GM18511 (cell line): ENCODE data around the gene HCRTR1.

ENCODE experiments used
- ATAC-seq: cut with Tn5 transposase; IDR thresholded peaks from one replicate; pipeline ENCODE4 v1.9.1; 2021; ENCODE audit warnings: mild to moderate bottlenecking, moderate library complexity; ENCODE audit not compliant: unreplicated experiment

The HCRTR1 gene

DNA sequence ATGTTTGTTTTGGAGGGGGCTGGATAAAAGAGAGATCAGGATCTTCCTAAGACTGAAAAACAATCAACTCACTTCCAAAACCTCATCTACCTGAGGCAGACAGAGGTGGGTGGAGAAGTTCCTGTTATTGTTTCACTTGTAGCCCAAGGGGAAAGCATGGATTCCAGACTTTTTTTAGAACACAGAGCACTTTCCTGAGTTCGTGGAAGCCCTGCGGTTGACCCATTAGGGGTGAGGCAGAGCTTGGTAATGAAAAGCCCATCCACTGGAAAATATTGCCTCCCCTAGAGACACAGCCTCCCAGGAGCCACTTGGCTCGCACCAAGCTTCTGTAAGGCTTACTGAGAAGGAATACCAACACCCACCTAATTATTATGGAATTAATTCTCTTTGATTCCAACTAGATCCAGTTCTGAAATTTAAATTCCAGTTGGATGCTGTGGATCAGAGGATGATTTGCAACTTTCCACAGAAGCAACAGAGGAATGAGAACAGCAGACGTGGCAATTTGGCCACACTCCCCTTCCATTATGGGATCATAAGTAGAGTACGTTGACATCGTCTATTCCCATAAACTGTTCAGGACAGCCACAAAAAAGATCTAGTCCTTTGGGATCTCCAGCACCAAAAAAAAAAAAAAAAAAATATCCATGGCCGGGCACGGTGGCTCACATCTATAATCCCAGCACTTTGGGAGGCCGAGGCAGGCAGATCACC lies 31.3 kb downstream of the HCRTR1 start:
- ATAC-seq: no peak

DNA sequence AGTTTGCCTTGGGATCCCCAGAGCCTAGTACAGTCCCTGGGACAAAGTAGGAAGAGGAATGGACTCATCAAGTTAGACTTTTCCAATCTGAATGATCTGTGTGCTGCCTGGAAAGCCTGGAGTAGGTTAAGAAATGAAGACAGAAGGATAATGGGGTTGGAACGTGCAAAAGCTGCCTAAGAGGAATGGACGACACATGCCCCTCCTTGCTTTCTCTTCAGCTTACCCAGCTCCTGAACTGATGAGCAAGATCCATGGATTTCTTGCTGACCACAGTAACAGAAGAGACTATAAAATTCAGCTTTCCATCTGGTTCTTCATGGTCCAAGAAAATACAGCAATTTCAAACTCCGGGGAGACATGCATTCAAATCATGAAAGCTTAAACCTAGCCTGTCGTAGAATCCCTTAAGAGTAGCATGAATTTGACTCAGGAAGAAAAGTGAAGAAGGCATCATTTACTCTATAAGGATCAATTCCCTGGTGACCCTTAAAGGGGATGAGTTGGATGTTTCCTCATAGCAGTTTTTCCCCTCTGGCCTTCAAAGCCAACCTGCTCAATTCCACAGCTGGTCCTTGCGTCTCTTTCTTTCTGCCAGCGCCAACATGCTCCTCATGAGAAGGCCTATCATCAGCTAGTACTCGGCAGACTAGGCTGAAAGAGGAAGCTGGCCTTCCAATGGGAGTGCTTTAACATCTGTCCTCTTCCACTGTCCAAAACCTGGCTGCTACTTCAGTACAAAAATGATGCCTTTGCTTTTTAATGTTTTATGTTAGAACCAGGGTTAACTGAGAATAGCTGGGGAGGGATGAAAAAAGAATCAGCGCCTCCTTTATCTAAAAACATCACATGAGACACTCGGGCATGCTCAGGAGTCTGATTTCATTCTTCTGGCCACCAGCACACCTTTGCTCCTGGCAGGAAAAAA lies 32.9 kb downstream of the HCRTR1 start:
- ATAC-seq: no peak

DNA sequence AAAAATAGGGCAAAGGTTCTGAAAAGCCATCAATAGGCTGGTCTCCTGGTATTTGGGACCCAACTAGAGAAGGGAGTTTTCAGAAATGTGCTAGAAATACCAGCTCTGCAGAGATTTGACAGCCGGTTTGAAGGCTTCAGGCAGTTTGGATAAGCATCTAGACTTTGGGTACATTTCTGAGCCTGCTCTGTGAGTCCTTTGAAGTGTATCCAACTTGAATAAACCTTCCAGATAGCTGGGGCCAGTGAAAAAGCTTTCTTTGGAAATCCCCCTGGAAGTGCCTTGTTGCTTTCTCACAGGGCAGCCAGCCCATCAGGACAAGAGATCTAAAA lies 33.6 kb downstream of the HCRTR1 start:
- no peak for ATAC-seq

DNA sequence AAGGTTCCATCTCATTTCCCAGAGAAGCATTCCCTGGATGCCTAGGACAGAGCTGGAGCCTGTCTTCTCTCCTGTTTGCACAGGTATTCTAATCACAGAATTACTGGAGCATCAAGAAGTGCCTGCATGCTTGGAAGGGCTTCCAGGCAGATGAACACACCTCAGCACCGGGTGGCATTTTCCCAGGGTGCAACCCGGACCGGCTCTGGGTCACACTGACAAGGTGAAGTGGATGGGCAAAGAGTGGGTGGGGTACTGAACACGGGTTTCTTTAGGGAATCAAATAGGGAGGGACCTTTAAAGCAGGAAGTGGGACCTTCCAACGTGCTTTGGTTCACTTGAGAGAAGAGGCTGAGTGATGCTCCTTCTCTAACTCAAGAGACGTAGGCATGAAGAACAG lies 34.3 kb downstream of the HCRTR1 start:
- no peak for ATAC-seq

DNA sequence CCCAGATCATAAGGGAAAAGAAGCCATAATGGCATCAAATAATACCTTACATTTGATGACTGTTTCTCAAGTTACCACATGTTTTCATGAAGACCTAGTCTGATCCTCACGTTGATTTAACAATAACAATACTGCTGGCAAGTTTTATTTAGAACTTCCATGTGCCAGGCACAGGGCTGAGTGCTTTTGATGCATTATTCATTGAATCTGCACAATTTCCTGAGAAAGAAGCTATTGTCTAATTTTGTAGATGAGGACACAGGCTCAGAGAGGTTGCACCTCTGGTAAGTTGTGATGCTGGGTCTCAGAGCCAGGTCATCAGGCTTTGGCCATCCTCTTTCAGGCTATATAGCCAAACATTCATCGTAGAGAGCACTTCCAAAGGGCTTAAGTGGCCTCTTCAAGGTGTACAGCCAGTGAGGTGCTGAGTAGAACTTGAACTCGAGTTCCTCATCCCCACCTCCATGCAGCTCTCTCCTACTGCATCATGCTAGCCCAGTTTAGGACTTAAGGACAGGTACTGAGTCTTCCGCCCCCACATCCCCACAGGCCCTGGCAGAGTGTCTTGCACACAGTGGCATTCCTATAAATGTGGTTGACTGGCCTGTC lies 35.5 kb downstream of the HCRTR1 start:
- ATAC-seq: no peak

DNA sequence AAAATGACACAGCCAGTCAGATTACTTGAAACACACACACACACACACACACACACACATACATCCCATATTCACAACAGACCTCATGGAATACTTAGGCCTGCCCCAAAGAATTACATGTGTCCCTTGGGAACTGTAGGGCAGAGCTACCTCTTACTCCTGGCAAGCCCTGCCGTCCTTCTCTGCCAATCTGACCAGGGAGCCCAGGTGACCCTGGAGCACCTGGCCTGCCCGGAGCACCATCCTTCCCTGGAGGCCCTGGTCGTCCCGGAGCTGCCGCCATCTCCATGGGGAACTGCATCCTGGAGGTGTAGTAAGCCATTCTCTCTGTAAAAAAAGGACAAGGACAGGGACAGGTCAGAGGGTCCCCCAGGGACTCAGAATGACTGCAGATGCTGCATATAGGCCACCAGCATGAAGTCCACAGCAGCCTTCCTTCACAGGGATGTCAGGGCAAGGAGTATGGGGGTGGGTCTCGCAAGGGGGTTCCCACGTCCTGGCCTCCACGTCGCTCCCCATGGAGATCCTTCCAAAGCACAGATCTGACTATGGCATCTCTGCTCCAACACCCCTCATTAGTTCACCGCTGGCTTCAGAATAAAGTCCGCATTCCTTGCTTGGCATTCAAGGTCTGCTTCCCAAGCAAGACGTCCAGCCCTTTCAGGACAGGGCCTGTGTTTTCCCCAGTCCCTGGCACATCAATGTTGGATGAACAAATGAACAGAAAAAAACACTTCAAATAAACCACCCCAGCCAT lies 36.4 kb downstream of the HCRTR1 start:
- ATAC-seq: no peak

DNA sequence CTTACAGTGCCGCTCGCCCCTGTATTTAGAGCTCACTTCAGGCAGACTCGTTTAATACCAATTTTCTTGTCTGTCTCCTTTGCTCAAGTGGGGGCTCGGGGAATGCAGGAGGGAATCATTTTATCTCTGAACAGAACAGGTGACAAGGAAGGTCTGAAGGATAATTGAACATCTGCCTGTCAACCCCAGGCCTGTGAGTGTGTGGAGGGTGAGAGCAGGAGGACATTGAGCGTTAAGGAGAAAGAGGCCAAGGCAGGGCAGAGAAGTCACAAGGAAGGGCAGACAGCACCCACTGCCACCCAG lies 36.9 kb downstream of the HCRTR1 start:
- ATAC-seq: no peak

DNA sequence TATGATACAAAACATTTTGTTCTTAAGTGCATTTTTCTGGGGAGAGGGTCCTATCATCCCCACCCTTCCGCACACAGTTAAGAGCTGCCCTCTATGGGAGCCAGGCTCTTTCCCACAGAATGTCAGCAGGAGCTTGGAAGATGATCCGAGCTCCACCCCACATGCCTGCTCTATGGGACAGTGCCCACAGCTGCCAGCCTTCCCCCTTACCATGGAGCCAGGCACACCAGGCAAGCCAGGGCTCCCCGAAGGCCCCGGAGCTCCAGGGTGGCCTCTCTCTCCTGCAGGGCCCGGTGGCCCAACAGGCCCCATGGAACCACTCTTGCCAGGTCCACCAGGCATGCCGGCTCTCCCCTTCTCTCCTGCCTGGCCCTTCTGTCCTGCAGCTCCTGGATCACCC lies 37.6 kb downstream of the HCRTR1 start:
- no peak for ATAC-seq

DNA sequence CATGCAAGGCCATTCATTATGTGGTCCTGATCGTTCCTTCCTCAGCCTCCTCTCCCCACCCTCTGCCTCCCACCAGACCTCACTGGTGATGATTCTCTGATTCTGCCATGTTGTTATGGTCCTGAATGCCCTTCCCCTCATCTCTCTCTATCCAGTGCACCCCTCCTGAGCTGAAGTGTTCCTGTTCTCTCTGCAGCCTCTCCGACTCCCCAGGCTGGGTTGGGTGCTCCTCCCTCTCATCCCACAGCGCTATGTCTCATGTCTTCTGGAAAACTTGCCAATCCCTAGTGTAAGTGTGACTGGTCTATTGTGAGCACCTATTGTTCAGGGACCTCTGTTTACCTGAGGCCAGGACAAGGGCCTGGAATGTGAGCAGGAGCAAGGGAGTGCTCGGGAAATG lies 38.3 kb downstream of the HCRTR1 start:
- ATAC-seq: no peak

DNA sequence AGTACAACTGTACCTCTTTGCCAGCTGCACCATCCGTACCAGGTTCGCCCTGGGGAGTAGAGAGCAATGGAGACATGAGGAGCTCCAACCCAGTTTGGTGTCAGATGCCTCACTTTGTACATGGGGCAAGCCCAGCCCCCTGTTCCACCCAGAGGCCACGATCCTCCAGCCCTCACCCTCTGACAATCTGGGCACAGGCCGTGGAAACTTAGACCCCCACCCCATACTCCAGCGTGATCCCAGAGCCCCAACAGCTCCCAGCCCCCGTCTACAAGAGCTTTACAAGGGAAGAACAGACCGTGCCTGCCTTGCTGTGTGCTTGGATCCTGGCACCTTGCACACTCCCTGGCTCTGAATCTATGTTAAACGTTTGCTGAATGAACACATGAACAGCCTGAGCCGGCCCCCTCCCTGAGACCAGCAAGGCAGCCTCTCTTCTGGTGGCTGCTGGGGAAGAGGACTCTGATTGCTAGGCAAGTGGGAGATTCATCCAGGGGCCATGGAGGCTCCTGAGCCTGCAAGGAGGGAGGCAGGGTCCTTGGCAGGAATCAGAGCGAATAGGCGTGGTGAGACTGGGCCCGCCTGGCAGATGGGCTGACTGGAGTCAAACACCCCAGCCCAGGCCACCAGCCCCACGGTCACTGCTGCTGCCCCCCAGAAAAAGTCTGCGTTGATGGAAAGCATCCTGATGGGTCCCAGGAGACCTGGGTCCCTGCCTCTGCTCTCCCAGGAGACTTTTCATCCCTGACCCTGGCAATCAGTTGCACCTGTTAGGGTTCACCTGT lies 39.7 kb downstream of the HCRTR1 start:
- ATAC-seq: no peak

DNA sequence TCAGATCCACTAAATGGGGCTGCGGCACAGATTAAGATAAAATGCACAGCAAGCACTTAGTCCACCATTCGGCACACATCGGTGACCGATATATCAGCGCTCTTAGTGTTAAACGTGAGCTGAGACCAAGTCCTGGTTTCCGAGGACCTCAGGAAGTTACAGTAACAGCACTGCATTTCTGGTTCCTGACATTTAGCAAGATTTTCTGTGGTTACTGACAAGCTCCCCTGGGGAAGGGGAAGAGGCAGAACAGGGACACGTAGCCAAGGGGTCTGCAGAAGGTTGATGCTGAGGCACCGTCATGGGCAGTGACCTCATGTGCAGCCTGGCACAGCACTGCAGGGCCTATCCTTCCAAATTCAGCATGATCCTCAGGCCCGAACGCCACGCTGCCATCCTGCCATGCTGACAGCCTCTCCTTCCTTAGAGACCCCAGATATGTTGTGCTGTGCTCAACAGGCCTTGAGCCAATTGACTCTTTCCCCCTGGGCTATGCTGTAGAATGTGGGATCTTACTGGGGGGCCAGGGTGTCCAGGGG lies 40.6 kb downstream of the HCRTR1 start:
- ATAC-seq: no peak

DNA sequence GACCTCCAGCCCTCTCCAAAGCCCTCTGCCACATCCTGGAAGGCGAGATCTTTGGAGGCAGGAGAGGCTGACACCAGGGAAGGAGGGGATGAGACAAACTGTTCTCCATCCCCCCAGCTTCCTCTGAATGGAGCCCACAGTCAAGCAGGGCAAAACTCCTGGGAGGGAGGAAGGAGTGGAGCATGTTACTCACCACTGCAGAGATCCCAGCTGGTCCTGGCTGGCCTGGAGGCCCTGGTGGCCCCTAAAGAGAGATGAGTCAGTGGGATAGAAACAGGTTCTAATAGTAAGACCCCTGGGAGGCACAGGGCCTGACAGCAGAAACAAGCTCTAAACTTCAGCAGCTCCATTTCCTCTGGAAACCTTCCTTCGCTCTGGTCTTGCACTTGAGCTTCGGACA lies 41.2 kb downstream of the HCRTR1 start:
- no peak for ATAC-seq

DNA sequence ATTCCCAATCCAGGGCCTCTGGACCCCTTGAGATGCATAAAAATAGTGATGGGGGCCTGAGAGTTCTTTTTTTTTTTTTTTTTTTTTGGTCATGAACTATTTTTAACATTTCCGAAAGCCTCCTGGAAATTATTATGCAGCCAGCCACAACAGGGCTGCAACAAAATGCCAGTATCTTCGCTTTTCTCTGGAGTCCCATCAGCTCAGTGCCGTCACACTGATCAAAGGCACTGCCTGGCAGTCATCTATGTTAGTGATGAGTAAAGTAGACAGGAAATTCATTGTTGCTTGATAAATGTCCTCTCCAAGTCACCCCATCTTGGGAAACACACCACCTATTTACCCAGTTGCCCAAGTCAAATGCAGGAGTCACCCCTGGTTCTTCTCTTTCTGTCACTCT lies 42.4 kb downstream of the HCRTR1 start:
- no peak for ATAC-seq

DNA sequence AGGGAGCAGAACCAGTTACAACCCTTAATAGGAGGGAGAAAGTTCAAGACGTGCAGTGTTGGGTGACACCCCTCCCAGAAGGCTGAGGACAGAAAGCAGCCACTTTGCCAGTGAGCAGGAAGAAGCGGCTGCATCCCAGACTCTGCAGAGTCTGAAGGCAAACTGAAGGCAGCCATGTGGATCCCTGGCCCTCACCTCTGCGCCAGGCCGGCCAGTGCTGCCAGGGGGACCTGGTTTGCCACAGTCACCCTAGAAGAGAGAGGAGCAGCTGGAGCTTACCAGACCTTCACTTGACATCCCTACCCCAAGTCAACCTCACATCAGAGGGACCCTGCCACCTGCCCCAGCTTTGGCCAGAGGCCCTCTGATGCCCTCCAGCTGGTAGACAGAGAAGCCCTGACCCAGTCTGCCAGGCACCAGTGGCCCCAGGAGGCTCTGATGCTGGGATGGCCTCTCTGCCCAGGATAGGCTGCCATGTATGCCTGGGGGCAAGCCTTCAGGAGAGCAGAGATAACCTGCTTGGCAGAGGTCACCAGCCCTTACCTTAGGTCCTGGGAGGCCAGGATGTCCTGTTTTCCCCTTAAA lies 43.5 kb downstream of the HCRTR1 start:
- ATAC-seq: no peak

DNA sequence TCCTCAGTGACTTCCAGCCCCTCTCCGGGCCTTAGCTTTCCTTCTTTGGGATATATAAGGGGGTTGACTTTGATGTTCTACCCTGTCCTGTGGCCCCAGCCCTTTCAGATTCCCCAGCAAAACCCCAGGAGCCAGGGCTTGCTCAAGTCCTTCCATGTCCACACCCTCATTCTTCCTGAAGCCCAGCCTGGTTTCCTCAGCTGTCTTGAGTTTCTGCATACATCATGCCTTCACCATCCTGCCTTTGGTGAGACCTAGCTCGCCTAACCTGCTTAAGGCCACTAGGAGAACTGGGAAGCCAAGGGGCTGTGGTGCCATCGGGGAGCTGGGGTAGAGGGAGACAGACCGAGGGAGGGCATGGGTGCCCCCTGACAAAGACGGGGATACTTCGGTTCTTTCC lies 44.4 kb downstream of the HCRTR1 start:
- ATAC-seq: no peak

DNA sequence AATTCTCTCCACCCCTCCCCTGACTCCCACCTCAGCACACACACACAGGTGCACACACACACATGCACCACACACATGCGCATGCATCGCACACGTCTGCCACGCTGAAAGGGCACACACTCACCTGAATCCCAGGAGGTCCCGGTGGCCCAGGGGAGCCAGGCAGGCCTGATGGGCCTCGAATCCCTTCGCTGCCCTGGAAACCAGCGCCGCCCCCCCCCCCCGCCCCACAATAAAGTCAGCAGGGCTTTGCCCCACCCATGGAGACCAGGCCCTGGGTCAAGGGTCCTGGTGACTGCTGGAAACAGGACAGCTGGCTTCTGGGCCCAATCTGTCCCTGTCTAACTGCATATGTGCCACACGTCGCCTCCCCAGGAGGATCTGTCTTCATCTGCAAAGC lies 45.0 kb downstream of the HCRTR1 start:
- ATAC-seq: no peak

DNA sequence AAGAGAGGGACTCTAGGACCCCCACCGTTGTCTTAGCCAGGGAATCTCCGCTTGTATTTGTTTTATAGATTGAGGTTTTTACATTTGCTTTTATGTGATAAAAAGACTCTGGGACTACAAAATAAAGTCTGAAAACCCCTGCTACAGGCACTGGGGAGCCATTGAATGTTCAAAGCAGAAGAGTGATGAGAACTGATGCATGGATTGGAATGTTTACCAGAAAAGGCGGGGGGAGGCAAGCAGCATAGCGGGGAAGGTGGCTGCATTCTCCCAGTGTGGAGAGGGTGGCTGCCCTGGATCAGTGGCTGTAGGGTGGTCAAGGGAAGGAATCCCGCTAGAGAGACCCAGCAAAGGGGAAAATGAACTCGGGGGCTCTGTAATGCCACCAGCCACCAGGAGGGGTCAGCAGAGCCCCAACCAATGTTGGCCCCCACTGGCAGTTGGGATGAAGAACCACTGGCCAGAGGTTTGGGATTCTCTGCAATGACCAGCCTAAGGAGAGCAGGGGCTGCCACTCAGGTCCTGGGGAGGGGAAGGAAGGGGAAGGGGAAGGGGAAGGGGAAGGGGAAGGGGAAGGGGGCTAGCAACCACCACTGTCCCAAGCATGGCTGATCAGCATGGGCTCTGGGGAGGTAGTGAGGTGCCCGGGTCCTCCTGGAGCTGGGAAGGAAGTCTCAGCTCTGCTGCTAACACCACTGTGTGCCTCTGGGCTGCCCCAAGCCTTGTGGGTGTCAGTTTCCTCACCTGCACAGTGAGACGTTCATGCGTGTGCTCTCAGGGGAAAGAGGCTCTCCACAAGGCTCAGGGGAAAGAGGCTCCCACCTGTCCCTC lies 46.3 kb downstream of the HCRTR1 start:
- ATAC-seq: no peak

DNA sequence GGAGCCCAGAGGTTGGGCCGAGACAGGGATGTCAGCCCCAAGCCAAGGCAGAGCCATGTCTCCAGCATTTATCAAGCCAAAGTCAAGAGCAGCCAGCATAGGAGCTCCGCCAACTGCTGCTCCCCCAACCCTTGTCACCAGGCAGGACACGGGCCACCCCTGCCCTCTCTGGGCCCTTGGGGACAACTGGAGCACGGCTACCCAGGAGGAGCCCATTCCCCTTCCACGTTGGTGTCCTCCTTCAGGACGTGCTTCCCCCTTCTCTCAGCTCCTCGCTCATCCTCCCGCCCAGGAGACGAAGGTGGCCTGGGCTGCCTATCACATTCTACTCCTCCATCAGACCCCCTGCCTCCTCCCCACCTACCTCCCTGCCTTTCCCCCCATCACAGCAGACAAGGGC lies 47.0 kb downstream of the HCRTR1 start:
- ATAC-seq: no peak

DNA sequence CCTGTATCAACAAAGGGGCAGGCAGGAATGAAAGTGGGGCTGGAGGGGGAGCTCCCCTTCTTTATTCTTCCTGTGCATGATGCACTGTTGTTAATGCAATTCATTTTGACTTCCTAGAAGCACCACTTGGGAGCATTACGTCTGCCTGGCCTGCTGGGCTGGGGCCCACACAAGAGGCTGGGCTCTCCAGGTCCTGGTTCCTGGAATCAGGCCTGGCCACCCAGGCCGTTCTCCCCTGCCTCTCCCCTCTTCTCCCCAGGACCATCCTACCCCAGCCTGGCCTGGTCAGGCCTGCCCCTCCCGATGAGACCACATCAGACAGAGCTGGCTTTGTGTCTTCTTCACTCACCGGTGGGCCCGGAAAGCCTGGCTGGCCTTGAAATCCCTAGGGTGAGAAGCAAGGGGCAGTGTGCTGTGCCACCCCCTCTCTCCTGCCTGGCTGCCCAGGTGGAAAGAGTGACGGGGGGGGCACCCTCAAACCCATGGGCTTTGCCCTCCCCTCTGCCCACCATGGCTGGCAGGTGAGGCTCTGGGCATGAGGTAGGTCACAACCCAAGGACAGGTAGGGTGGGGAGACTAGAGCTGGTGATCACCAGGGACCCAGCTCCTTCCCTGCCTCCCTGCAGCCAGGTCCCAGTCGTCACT lies 47.9 kb downstream of the HCRTR1 start:
- no peak for ATAC-seq
